HepG2 (cell line): ENCODE results near the gene INF2. TPM values are rescaled to one million over a fixed set of nuclear protein-coding genes. Genes with fewer than 3 reads are reported as not detected.

Experiments used
- BORCS8-MEF2B ChIP-seq: sonication (generic); formaldehyde crosslinking; IDR thresholded peaks from 2 replicates; pipeline ENCODE4 v1.8.0; 2022; ENCODE audit warnings: mild to moderate bottlenecking, missing genetic modification reagents
- CREM ChIP-seq, 2 experiments: sonication (generic) in 1 of 2; formaldehyde crosslinking in 1 of 2; IDR thresholded peaks; 2 replicates each; pipeline versions ENCODE4 v1.4.0 to v1.6.1; 2016 to 2020; ENCODE audit warnings: antibody characterized with exemption in 1 of 2, mild to moderate bottlenecking in 1 of 2, missing genetic modification reagents in 1 of 2
- FOXO4 ChIP-seq: sonication (generic); formaldehyde crosslinking; conservative IDR thresholded peaks from 2 replicates; pipeline ENCODE4 v1.8.1; 2023; ENCODE audit warnings: missing genetic modification reagents
- HDAC2 ChIP-seq: sonication (generic); formaldehyde crosslinking; IDR thresholded peaks from 2 replicates; pipeline ENCODE4 v1.4.0; 2020; ENCODE audit warnings: missing genetic modification reagents
- HNRNPL ChIP-seq: fragments of 200-400 bp; formaldehyde crosslinking; IDR thresholded peaks from 2 replicates; pipeline ENCODE4 v1.6.1; 2017; ENCODE audit warnings: mild to moderate bottlenecking, low read depth, low read length
- NCOR1 ChIP-seq: fragments of 200-600 bp; sonication (generic); IDR thresholded peaks from 2 replicates; pipeline ENCODE4 v1.7.0; 2017; ENCODE audit warnings: antibody characterized with exemption, low read length, borderline replicate concordance
- NR2F2 ChIP-seq: IDR thresholded peaks from 2 replicates; pipeline ENCODE4 v1.6.1; 2012; ENCODE audit warnings: low read depth, inconsistent platforms, borderline replicate concordance
- POLR2A ChIP-seq, 2 experiments: IDR thresholded peaks; 2 replicates each; pipeline ENCODE4 v1.6.1; 2011; ENCODE audit warnings: low read depth in 2 of 2, low read length in 2 of 2, mild to moderate bottlenecking in 1 of 2, moderate library complexity in 1 of 2; ENCODE audit not compliant: insufficient read depth in 1 of 2
- SOX13 ChIP-seq, 3 experiments: fragments of 450-650 bp in 1 of 3; sonication (generic) in 1 of 3; formaldehyde crosslinking in 1 of 3; IDR thresholded peaks in 2 of 3; conservative IDR thresholded peaks in 1 of 3; 2 replicates each; pipeline versions ENCODE4 v1.5.0 to v1.6.1; 2016 to 2020; ENCODE audit warnings: antibody characterized with exemption in 1 of 3, mild to moderate bottlenecking in 1 of 3, missing compliant biosample characterization in 1 of 3, missing genetic modification reagents in 1 of 3, moderate library complexity in 1 of 3
- YEATS2 ChIP-seq: sonication (generic); formaldehyde crosslinking; IDR thresholded peaks from 2 replicates; pipeline ENCODE4 v1.4.0; 2020; ENCODE audit warnings: missing genetic modification reagents, borderline replicate concordance
- ZBTB7B ChIP-seq: sonication (generic); formaldehyde crosslinking; IDR thresholded peaks from 2 replicates; pipeline ENCODE4 v1.4.0; 2020; ENCODE audit warnings: missing genetic modification reagents
- ZFP41 ChIP-seq: sonication (generic); formaldehyde crosslinking; IDR thresholded peaks from 2 replicates; pipeline ENCODE4 v1.4.0; 2020; ENCODE audit warnings: mild to moderate bottlenecking, missing genetic modification reagents, borderline replicate concordance
- ZFP82 ChIP-seq: sonication (generic); formaldehyde crosslinking; IDR thresholded peaks from 2 replicates; pipeline ENCODE4 v1.5.1; 2020; ENCODE audit warnings: mild to moderate bottlenecking, missing genetic modification reagents, borderline replicate concordance
- ZNF225 ChIP-seq: sonication (generic); formaldehyde crosslinking; IDR thresholded peaks from 2 replicates; pipeline ENCODE4 v1.4.0; 2020; ENCODE audit warnings: mild to moderate bottlenecking, missing genetic modification reagents
- ZNF281 ChIP-seq: sonication (generic); formaldehyde crosslinking; IDR thresholded peaks from 2 replicates; pipeline ENCODE4 v1.4.0; 2020; ENCODE audit warnings: missing genetic modification reagents, borderline replicate concordance
- ZNF468 ChIP-seq: sonication (generic); formaldehyde crosslinking; IDR thresholded peaks from 2 replicates; pipeline ENCODE4 v1.8.0; 2022; ENCODE audit warnings: mild to moderate bottlenecking, moderate library complexity, missing genetic modification reagents
- ZNF670 ChIP-seq: sonication (generic); formaldehyde crosslinking; IDR thresholded peaks from 2 replicates; pipeline ENCODE4 v1.8.0; 2022; ENCODE audit warnings: mild to moderate bottlenecking, missing genetic modification reagents, borderline replicate concordance
- ZNF761 ChIP-seq: sonication (generic); formaldehyde crosslinking; conservative IDR thresholded peaks from 2 replicates; pipeline ENCODE4 v1.4.0; 2020; ENCODE audit warnings: mild to moderate bottlenecking, missing genetic modification reagents
- ZNF839 ChIP-seq: sonication (generic); formaldehyde crosslinking; IDR thresholded peaks from 2 replicates; pipeline ENCODE4 v1.4.0; 2020; ENCODE audit warnings: missing genetic modification reagents, mild to moderate bottlenecking, borderline replicate concordance
- polyA plus RNA-seq, 8 experiments: library from polyadenylated mRNA; depleted of rRNA in 3 of 8; stranded (reverse) in 7 of 8; unstranded in 1 of 8; fragments of >200 nt; fragmentation: Illumina TruSeq in 4 of 8; extraction: Trizol in 4 of 8; gene quantifications; 2 replicates each; pipeline versions ENCODE4 v1.2.1 to v1.2.3, GENCODE V29; 2011 to 2016; ENCODE audit warnings: low read depth in 4 of 8, missing spikeins in 1 of 8, mixed read lengths in 1 of 8; ENCODE audit not compliant: insufficient read depth in 1 of 8
- total RNA-seq, 5 experiments: library from RNA; depleted of rRNA; stranded (reverse); fragments of >200 nt; fragmentation: Illumina TruSeq; extraction: Trizol; gene quantifications; 2 replicates each; pipeline ENCODE4 v1.2.3, GENCODE V29; 2016; ENCODE audit warnings: low read depth in 1 of 5
- TF ChIP-seq, protein P1 (sequence below): sonication (generic); formaldehyde crosslinking; IDR thresholded peaks from 2 replicates; pipeline ENCODE4 v1.8.0; 2022; ENCODE audit warnings: mild to moderate bottlenecking, missing genetic modification reagents
- TF ChIP-seq, protein P2 (sequence below): IDR thresholded peaks from 2 replicates; pipeline ENCODE4 v1.6.1; 2016; ENCODE audit warnings: missing compliant biosample characterization, missing genetic modification reagents, borderline replicate concordance

INF2 gene
- total and polyA plus RNA-seq, 2 of the 13 experiments (the other 11 are each of a cell fraction or from before 2014, with no cell fraction given), result 16.4 to 26.4 TPM

DNA sequence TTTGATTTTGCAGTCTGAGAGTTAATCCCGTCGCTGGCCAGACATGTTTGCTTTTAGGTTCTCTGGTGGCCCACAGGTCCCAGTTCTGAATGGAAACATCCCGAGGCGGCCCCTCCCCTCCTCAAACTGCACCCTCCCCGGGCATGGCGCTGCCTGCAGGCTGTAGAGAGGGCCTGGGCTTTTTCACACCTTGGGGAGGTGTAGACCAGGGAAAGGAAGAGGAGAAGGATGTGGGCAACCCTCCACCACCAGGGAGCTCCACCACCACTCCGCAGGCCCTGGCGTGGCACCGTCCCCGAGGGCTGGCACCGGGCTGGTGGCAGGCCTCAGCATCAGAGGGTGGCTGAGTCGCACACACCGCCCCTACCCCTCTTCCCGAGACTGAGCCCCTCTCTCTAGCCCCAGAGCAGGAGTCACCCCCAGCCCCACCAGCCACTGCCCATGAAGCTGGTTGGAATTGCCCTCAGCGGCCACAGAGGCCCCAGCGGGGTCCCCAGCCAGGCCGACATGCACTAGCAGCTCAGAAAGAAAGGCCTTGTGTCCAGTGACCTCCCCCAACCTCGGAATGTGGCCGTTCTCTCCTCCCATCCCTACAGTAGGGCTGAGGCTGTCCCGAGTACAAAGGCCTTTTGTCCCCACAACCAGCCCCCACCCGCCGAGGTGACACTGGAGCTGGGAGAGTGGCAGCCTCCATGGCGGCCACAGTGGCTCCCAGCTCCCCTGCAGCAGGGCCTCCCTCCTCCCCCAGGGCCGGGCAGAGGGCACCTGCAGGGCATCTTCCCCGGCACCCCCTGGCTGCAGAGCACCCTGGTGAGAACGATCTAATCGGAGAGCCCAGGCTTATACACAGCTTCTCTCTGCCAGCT lies 23.5 kb upstream of the INF2 start (continued):
- TF ChIP-seq HNRNPL (peak; percentile 99), NCOR1 (peak; percentile 53), ZNF468 (no peak), FOXO4 (CRISPR knock-in tag) (no peak), ZFP41 (CRISPR knock-in tag) (no peak), NR2F2 (peak; percentile 39; the same call in 1 of the 2 replicates), ZNF281 (CRISPR knock-in tag) (peak; percentile 99), ZNF839 (CRISPR knock-in tag) (no peak; the same call in 1 of the 2 replicates), ZBTB7B (CRISPR knock-in tag) (peak; percentile 67; the same call in 1 of the 2 replicates), YEATS2 (CRISPR knock-in tag) (no peak), ZFP82 (no peak), ZNF670 (peak; percentile 66; the same call in 1 of the 2 replicates), BORCS8-MEF2B (peak; percentile 71; the same call in 1 of the 2 replicates), POLR2A (IDR thresholded peaks at IDR 0.05; ENCODE audit: insufficient read depth in 1 of 2, low read depth in 2 of 2, low read length in 2 of 2) (peak; percentile 77 to 88), ZNF225 (no peak), SOX13 (IDR thresholded peaks at IDR 0.05) (peak; percentile 75; the same call in 1 of the 2 replicates), SOX13 (CRISPR knock-in tag; conservative IDR thresholded peaks at IDR 0.05 in 1 of 2, IDR thresholded peaks at IDR 0.05 in 1 of 2) (peak in 1 of 2 experiments; percentile 91; a peak in 2 of 4 replicates), HDAC2 (CRISPR knock-in tag) (no peak; the same call in 1 of the 2 replicates), ZNF761 (CRISPR knock-in tag) (no peak), CREM (IDR thresholded peaks at IDR 0.05) (peak; percentile 35; the same call in 1 of the 2 replicates), CREM (CRISPR knock-in tag; IDR thresholded peaks at IDR 0.05) (no peak)
- TF ChIP-seq, protein P1, sequence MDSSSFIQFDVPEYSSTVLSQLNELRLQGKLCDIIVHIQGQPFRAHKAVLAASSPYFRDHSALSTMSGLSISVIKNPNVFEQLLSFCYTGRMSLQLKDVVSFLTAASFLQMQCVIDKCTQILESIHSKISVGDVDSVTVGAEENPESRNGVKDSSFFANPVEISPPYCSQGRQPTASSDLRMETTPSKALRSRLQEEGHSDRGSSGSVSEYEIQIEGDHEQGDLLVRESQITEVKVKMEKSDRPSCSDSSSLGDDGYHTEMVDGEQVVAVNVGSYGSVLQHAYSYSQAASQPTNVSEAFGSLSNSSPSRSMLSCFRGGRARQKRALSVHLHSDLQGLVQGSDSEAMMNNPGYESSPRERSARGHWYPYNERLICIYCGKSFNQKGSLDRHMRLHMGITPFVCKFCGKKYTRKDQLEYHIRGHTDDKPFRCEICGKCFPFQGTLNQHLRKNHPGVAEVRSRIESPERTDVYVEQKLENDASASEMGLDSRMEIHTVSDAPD (CRISPR knock-in tag), result no peak
- TF ChIP-seq, protein P2, sequence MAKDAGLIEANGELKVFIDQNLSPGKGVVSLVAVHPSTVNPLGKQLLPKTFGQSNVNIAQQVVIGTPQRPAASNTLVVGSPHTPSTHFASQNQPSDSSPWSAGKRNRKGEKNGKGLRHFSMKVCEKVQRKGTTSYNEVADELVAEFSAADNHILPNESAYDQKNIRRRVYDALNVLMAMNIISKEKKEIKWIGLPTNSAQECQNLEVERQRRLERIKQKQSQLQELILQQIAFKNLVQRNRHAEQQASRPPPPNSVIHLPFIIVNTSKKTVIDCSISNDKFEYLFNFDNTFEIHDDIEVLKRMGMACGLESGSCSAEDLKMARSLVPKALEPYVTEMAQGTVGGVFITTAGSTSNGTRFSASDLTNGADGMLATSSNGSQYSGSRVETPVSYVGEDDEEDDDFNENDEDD, result no peak; the same call in 1 of the 2 replicates
